HepG2 (cell line): ENCODE data around the gene C10orf67. TPM values are rescaled to one million over a fixed set of nuclear protein-coding genes. Genes with fewer than 3 reads are reported as not detected.
A peak's percentile ranks its signal among the peaks of the same experiment; 100 is the strongest.

Source experiments
- CENPT ChIP-seq: sonication (generic); formaldehyde crosslinking; IDR thresholded peaks from 2 replicates; pipeline ENCODE4 v1.8.0; 2022; ENCODE audit warnings: low read depth, mild to moderate bottlenecking, moderate library complexity, missing genetic modification reagents
- HNRNPH1 ChIP-seq: fragments of 200-400 bp; formaldehyde crosslinking; optimal IDR thresholded peaks from 2 replicates; pipeline ENCODE3; 2017; ENCODE audit warnings: mild to moderate bottlenecking, low read depth, low read length
- HNRNPUL1 ChIP-seq: fragments of 200-400 bp; formaldehyde crosslinking; IDR thresholded peaks from 2 replicates; pipeline ENCODE4 v1.6.1; 2017; ENCODE audit warnings: low read depth, mild to moderate bottlenecking, low read length, moderate library complexity
- MED1 ChIP-seq: sonication (generic); formaldehyde crosslinking; IDR thresholded peaks from 2 replicates; pipeline ENCODE4 v1.4.0; 2020; ENCODE audit warnings: missing genetic modification reagents
- NFKB2 ChIP-seq: sonication (generic); formaldehyde crosslinking; IDR thresholded peaks from 2 replicates; pipeline ENCODE4 v1.4.0; 2020; ENCODE audit warnings: missing genetic modification reagents, borderline replicate concordance
- POLR2AphosphoS5 ChIP-seq: IDR thresholded peaks from 2 replicates; pipeline ENCODE4 v1.6.1; 2012; ENCODE audit warnings: low read depth, low read length
- REPIN1 ChIP-seq: sonication (generic); formaldehyde crosslinking; IDR thresholded peaks from 2 replicates; pipeline ENCODE4 v1.8.0; 2022; ENCODE audit warnings: missing genetic modification reagents, low read depth, mild to moderate bottlenecking, borderline replicate concordance
- YEATS2 ChIP-seq: sonication (generic); formaldehyde crosslinking; IDR thresholded peaks from 2 replicates; pipeline ENCODE4 v1.4.0; 2020; ENCODE audit warnings: missing genetic modification reagents, borderline replicate concordance
- ZNF101 ChIP-seq: sonication (generic); formaldehyde crosslinking; IDR thresholded peaks from 2 replicates; pipeline ENCODE4 v1.4.0; 2020; ENCODE audit warnings: mild to moderate bottlenecking, low read depth, missing genetic modification reagents, borderline replicate concordance
- ZNF253 ChIP-seq: sonication (generic); formaldehyde crosslinking; IDR thresholded peaks from 2 replicates; pipeline ENCODE4 v1.8.0; 2022; ENCODE audit warnings: mild to moderate bottlenecking, missing genetic modification reagents, borderline replicate concordance
- ZNF761 ChIP-seq: sonication (generic); formaldehyde crosslinking; conservative IDR thresholded peaks from 2 replicates; pipeline ENCODE4 v1.4.0; 2020; ENCODE audit warnings: mild to moderate bottlenecking, missing genetic modification reagents
- polyA plus RNA-seq, 8 experiments: library from polyadenylated mRNA; depleted of rRNA in 3 of 8; stranded (reverse) in 7 of 8; unstranded in 1 of 8; fragments of >200 nt; fragmentation: Illumina TruSeq in 4 of 8; extraction: Trizol in 4 of 8; gene quantifications; 2 replicates each; pipeline versions ENCODE4 v1.2.1 to v1.2.3, GENCODE V29; 2011 to 2016; ENCODE audit warnings: low read depth in 4 of 8, missing spikeins in 1 of 8, mixed read lengths in 1 of 8; ENCODE audit not compliant: insufficient read depth in 1 of 8
- total RNA-seq, 5 experiments: library from RNA; depleted of rRNA; stranded (reverse); fragments of >200 nt; fragmentation: Illumina TruSeq; extraction: Trizol; gene quantifications; 2 replicates each; pipeline ENCODE4 v1.2.3, GENCODE V29; 2016; ENCODE audit warnings: low read depth in 1 of 5
- TF ChIP-seq, protein P1 (sequence below): IDR thresholded peaks from 2 replicates; pipeline ENCODE4 v1.6.1; 2012; ENCODE audit warnings: low read depth, low read length, improper control_type of control experiment
- TF ChIP-seq, protein P2 (sequence below): sonication (generic); formaldehyde crosslinking; IDR thresholded peaks from 2 replicates; pipeline ENCODE4 v1.5.1; 2020; ENCODE audit warnings: mild to moderate bottlenecking, missing genetic modification reagents, moderate library complexity
- TF ChIP-seq, protein P3 (sequence below): sonication (generic); formaldehyde crosslinking; IDR thresholded peaks from 2 replicates; pipeline ENCODE4 v1.4.0; 2020; ENCODE audit warnings: missing genetic modification reagents
- TF ChIP-seq, protein P4 (sequence below): sonication (generic); formaldehyde crosslinking; IDR thresholded peaks from 2 replicates; pipeline ENCODE4 v1.5.1; 2020; ENCODE audit warnings: missing genetic modification reagents, mild to moderate bottlenecking, borderline replicate concordance
- TF ChIP-seq, protein P5 (sequence below): sonication (generic); formaldehyde crosslinking; IDR thresholded peaks from 2 replicates; pipeline ENCODE4 v1.4.0; 2020; ENCODE audit warnings: missing genetic modification reagents
- TF ChIP-seq, protein P6 (sequence below): IDR thresholded peaks from 2 replicates; pipeline ENCODE4 v1.6.1; 2018; ENCODE audit warnings: missing genetic modification reagents
- TF ChIP-seq, protein P7 (sequence below): sonication (generic); formaldehyde crosslinking; IDR thresholded peaks from 2 replicates; pipeline ENCODE4 v1.4.0; 2020; ENCODE audit warnings: missing genetic modification reagents

C10orf67 gene
- total and polyA plus RNA-seq, 2 of the 13 experiments (the other 11 are each of a cell fraction or from before 2014, with no cell fraction given), result not detected

DNA sequence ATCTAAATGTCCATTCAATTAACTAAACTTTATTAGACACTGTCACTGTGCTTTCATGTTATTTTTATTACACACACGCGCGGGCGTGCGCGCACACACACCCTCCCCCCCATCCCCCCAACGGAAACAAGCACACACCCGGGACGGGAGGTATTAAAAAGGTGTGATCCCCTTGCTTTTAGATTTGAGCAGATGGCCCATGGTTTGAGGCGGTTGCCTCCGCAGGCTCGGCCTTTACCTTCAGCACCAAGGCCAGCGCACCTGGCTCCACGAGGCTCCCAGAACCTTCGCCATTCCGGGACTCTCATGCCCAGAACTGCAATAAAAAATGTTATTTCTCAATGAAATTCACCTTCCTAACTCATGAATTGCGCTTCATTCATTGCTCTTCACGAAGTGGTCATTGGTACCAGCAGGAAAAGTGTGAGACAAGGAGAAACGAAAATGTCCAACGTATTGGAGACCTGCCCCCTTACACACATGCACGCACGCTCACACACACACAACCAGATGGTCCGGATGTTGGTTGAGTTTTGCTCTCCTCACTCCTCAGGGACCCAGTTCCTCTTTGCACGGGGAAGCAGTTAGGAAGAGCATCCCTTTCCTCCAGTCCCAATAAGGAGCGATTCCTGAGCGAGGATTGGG is 173.2 kb downstream of the C10orf67 start (continued):
- TF ChIP-seq, protein P1, sequence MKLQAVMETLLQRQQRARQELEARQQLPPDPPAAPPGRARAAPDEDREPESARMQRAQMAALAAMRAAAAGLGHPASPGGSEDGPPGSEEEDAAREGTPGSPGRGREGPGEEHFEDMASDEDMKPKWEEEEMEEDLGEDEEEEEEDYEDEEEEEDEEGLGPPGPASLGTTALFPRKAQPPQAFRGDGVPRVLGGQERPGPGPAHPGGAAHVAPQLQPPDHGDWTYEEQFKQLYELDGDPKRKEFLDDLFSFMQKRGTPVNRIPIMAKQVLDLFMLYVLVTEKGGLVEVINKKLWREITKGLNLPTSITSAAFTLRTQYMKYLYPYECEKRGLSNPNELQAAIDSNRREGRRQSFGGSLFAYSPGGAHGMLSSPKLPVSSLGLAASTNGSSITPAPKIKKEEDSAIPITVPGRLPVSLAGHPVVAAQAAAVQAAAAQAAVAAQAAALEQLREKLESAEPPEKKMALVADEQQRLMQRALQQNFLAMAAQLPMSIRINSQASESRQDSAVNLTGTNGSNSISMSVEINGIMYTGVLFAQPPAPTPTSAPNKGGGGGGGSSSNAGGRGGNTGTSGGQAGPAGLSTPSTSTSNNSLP, result no peak
- TF ChIP-seq ZNF101 (CRISPR knock-in tag) (no peak), REPIN1 (CRISPR knock-in tag) (no peak), MED1 (CRISPR knock-in tag) (no peak), CENPT (no peak), ZNF253 (CRISPR knock-in tag) (no peak), HNRNPUL1 (no peak), HNRNPH1 (no peak), NFKB2 (CRISPR knock-in tag) (peak; percentile 67; the same call in 1 of the 2 replicates), ZNF761 (CRISPR knock-in tag) (no peak), POLR2AphosphoS5 (no peak), YEATS2 (CRISPR knock-in tag) (no peak)
- TF ChIP-seq, protein P2, sequence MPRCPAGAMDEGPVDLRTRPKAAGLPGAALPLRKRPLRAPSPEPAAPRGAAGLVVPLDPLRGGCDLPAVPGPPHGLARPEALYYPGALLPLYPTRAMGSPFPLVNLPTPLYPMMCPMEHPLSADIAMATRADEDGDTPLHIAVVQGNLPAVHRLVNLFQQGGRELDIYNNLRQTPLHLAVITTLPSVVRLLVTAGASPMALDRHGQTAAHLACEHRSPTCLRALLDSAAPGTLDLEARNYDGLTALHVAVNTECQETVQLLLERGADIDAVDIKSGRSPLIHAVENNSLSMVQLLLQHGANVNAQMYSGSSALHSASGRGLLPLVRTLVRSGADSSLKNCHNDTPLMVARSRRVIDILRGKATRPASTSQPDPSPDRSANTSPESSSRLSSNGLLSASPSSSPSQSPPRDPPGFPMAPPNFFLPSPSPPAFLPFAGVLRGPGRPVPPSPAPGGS (CRISPR knock-in tag), result no peak
- TF ChIP-seq, protein P3, sequence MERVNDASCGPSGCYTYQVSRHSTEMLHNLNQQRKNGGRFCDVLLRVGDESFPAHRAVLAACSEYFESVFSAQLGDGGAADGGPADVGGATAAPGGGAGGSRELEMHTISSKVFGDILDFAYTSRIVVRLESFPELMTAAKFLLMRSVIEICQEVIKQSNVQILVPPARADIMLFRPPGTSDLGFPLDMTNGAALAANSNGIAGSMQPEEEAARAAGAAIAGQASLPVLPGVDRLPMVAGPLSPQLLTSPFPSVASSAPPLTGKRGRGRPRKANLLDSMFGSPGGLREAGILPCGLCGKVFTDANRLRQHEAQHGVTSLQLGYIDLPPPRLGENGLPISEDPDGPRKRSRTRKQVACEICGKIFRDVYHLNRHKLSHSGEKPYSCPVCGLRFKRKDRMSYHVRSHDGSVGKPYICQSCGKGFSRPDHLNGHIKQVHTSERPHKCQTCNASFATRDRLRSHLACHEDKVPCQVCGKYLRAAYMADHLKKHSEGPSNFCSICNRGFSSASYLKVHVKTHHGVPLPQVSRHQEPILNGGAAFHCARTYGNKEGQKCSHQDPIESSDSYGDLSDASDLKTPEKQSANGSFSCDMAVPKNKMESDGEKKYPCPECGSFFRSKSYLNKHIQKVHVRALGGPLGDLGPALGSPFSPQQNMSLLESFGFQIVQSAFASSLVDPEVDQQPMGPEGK (CRISPR knock-in tag), result no peak
- TF ChIP-seq, protein P4, sequence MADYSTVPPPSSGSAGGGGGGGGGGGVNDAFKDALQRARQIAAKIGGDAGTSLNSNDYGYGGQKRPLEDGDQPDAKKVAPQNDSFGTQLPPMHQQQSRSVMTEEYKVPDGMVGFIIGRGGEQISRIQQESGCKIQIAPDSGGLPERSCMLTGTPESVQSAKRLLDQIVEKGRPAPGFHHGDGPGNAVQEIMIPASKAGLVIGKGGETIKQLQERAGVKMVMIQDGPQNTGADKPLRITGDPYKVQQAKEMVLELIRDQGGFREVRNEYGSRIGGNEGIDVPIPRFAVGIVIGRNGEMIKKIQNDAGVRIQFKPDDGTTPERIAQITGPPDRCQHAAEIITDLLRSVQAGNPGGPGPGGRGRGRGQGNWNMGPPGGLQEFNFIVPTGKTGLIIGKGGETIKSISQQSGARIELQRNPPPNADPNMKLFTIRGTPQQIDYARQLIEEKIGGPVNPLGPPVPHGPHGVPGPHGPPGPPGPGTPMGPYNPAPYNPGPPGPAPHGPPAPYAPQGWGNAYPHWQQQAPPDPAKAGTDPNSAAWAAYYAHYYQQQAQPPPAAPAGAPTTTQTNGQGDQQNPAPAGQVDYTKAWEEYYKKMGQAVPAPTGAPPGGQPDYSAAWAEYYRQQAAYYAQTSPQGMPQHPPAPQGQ, result no peak
- TF ChIP-seq, protein P5, sequence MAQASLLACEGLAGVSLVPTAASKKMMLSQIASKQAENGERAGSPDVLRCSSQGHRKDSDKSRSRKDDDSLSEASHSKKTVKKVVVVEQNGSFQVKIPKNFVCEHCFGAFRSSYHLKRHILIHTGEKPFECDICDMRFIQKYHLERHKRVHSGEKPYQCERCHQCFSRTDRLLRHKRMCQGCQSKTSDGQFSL (CRISPR knock-in tag), result no peak
- TF ChIP-seq, protein P6, sequence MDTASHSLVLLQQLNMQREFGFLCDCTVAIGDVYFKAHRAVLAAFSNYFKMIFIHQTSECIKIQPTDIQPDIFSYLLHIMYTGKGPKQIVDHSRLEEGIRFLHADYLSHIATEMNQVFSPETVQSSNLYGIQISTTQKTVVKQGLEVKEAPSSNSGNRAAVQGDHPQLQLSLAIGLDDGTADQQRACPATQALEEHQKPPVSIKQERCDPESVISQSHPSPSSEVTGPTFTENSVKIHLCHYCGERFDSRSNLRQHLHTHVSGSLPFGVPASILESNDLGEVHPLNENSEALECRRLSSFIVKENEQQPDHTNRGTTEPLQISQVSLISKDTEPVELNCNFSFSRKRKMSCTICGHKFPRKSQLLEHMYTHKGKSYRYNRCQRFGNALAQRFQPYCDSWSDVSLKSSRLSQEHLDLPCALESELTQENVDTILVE (CRISPR knock-in tag), result no peak
- TF ChIP-seq, protein P7, sequence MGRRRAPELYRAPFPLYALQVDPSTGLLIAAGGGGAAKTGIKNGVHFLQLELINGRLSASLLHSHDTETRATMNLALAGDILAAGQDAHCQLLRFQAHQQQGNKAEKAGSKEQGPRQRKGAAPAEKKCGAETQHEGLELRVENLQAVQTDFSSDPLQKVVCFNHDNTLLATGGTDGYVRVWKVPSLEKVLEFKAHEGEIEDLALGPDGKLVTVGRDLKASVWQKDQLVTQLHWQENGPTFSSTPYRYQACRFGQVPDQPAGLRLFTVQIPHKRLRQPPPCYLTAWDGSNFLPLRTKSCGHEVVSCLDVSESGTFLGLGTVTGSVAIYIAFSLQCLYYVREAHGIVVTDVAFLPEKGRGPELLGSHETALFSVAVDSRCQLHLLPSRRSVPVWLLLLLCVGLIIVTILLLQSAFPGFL, result no peak
